ENCODE results near the gene CYRIA. TPM values are rescaled to one million over a fixed set of nuclear protein-coding genes. Genes with fewer than 3 reads are reported as not detected.

Gene CYRIA
- total RNA-seq, 2 donors from 2014 or later, result 0.06 to 0.64 TPM

DNA sequence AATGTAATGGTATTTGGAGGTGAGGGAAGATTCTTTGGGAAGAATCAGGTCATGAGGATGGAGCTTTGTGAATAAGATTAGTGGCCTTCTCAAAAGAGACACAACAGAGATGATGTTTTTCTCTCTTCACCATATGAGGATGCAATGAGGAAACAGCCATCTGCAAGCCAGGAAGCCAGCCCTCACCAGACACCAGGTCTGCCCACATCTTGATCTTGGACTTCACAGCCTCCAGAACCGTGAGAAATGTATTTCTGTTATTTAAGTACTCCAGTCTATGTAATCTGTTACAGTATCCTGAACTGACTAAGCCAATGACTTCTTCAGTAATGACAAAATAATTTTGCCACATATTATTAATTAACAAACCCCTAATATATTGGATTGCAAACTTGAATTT, 28.3 kb downstream of the CYRIA start:
- no peak overlapping the region for H3K27ac Mint-ChIP-seq
- no peak for ATAC-seq (replicated peaks)
- no peak overlapping the region for H3K4me3 Mint-ChIP-seq
- H3K9me3 Mint-ChIP-seq, result no peaks in the 10 kb centered on the region
- H3K36me3 Mint-ChIP-seq (ENCODE audit: low read depth), result no peaks in the 10 kb centered on the region
- no peaks in the 10 kb centered on the region for H3K4me1 Mint-ChIP-seq
- peaks cover 18% of the 10 kb centered on the region for H3K27me3 Mint-ChIP-seq

DNA sequence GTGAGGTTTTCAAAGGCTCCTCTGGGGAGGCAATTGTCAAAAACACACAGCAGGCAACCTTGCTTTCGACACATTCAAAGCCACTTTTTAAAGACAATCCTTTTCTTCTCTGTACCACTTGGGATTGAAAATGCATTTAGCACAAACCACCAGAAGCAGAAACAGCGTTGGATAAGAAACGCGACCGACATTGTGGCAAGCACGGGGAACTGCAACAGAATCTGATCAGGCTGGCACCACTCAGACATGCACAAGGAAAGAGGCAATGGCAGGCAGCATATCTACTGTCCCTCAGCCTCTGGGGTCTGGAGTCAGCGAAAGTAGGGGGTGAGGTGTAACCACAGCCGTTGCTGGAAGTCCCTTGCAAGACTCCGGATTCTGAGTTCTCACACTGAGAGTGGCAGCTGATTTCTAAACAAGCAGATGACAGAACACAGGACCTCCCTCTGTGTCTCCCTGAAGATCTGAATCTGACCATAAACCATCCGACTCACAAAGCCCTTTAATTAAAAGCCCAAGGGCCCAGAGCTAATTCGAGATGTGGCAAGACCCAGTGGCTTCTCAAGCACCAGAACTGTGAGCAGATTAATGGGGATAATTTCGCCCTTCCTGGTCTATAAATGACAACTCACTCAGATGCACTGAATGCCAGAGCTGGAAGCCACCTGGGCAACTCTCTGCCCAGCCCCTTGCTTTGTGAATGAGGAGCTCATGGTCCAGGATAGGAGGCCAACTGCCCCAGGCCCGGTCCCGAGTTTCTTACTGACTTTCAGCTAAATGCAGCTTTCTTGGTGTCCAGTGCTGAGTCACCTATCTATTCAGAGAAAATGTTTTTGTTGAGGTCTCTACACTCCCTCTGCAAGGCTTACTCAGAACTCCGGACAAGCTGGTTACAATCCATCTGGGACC, 29.6 kb downstream of the CYRIA start:
- H3K36me3 Mint-ChIP-seq (ENCODE audit: low read depth), result no peaks in the 10 kb centered on the region
- H3K27me3 Mint-ChIP-seq, result peaks cover 18% of the 10 kb centered on the region
- H3K9me3 Mint-ChIP-seq, result no peaks in the 10 kb centered on the region
- no peak for ATAC-seq (replicated peaks)
- H3K4me1 Mint-ChIP-seq, result no peaks in the 10 kb centered on the region
- H3K4me3 Mint-ChIP-seq, result no peak overlapping the region
- H3K27ac Mint-ChIP-seq, result no peak overlapping the region

DNA sequence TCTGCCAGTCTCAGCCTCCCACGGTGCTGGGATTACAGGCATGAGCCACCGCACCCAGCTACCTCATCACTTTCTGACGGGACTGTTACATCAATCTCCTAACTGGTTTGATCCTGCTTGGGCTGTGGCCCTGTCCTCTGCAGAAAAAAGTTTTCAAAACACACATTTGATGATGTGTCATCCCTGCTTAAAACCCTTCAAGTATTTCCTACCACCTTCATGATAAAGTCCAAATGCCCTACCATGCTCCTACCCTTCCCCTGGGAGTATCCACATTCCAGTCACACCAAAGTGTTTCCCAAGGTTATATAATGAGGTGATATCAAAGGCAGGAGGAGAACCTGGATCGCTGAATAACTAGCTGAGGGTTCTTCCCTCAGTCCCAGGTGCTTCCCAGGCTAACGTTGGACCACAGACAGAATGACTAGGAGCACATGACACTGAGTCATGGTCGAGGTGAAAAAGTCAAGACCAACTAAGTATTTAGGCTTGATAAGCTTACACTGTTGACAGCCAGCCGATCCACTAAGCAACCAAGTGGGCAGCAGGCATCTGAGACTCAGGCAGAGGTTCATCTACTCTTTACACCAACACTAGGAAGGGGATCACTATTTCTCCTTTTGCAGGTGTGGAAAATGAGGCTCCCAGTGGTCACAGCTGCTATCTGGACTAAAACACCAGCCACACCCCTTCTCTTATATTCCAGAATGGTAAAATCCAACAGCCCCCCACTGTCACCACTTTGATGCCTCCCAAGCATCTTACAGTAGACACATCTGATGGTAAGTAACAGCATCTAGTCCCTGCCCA, 31.8 kb downstream of the CYRIA start:
- no peak for ATAC-seq (replicated peaks)
- Mint-ChIP-seq H3K27ac (no peak overlapping the region), H3K9me3 (no peaks in the 10 kb centered on the region), H3K4me1 (no peaks in the 10 kb centered on the region), H3K4me3 (no peak overlapping the region), H3K36me3 (ENCODE audit: low read depth) (no peaks in the 10 kb centered on the region), H3K27me3 (peaks cover 19% of the 10 kb centered on the region)

DNA sequence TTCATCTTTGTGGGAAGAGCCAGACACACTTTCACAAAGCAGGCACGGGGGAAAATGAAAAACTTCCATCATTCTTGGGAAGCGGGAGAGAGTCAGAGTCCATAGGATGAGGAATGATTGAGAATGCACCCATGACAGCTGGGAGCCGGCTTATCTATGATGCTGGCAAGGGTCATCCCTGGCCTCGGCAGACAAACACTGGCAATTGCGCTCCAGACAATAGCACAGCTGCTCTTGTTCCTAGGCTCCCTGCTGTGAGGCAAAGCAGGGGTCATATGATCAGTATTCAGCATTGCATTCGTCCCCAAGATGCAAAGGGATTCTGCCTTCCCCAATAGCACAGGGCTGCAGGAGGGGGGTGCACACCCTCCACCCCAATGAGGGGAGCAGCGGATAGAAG, 33.0 kb downstream of the CYRIA start:
- no peaks in the 10 kb centered on the region for H3K36me3 Mint-ChIP-seq (ENCODE audit: low read depth)
- H3K9me3 Mint-ChIP-seq, result no peaks in the 10 kb centered on the region
- ATAC-seq (replicated peaks), result no peak
- no peak overlapping the region for H3K27ac Mint-ChIP-seq
- peaks cover 19% of the 10 kb centered on the region for H3K27me3 Mint-ChIP-seq
- no peaks in the 10 kb centered on the region for H3K4me1 Mint-ChIP-seq
- H3K4me3 Mint-ChIP-seq, result no peak overlapping the region

DNA sequence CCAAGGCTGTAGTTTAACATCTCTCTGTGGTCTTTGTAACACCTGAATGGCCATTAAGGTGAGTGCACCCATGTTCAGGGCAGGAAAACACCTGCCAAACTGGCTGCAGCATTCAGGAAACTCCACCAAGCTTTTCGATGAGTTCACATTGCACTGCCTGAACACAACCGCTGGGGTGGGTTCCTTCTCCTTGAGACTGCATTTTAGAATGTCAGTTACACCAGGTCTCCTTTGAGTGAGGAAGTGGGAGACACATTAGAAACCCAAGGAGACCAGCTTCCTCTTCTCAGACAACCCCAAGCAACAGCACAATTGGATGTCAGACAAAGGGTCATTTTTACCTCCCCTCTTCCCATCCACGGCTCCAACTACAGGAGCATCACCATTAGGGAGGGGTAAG, 35.2 kb downstream of the CYRIA start:
- Mint-ChIP-seq H3K4me3 (no peak overlapping the region), H3K36me3 (ENCODE audit: low read depth) (no peaks in the 10 kb centered on the region), H3K4me1 (no peaks in the 10 kb centered on the region), H3K9me3 (no peaks in the 10 kb centered on the region), H3K27ac (no peak overlapping the region), H3K27me3 (peaks cover 18% of the 10 kb centered on the region)
- no peak for ATAC-seq (replicated peaks)

DNA sequence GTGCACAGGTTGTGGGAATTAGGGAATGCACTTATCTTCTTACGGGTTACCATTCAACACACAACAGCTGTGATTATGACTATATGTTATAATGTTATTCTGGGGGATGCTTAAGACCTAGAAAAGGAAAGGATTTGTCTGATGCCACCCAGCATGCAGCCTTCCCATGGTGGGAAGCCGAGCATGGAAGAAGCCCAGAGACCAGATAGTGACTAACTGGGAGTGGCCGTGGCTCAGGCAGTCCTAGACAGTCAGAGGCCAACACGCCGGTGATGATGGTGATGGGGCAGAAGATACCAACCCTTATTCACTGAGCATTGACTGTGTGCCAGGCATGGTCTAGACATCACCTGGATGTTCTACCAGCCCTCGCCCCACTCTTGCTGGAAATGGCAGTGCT, 35.9 kb downstream of the CYRIA start:
- H3K27me3 Mint-ChIP-seq, result peaks cover 11% of the 10 kb centered on the region
- no peaks in the 10 kb centered on the region for H3K4me1 Mint-ChIP-seq
- H3K36me3 Mint-ChIP-seq (ENCODE audit: low read depth), result no peaks in the 10 kb centered on the region
- no peak for ATAC-seq (replicated peaks)
- no peak overlapping the region for H3K4me3 Mint-ChIP-seq
- no peak overlapping the region for H3K27ac Mint-ChIP-seq
- no peaks in the 10 kb centered on the region for H3K9me3 Mint-ChIP-seq

DNA sequence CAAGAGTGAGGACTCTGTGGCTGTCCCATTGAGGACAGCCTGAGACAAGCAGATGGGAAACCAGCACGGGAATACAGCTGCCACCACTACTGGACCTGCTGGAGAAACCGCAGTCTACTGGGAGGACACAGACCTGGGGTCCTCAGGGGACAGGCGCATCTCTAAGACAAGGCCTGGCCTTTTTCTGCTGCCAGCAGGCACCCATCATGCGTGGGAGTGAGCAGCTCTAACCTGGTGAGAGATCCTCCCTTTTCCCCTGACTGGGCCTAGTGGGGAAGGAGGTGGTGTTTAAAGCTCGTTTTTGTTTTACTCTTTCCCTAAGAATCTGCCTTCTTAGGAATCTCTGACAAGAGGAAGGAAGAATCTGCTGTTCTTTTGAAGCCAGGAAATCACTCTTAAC, 36.6 kb downstream of the CYRIA start:
- no peaks in the 10 kb centered on the region for H3K9me3 Mint-ChIP-seq
- H3K27me3 Mint-ChIP-seq, result peaks cover 10% of the 10 kb centered on the region
- no peaks in the 10 kb centered on the region for H3K4me1 Mint-ChIP-seq
- no peaks in the 10 kb centered on the region for H3K36me3 Mint-ChIP-seq (ENCODE audit: low read depth)
- no peak for ATAC-seq (replicated peaks)
- H3K4me3 Mint-ChIP-seq, result no peak overlapping the region
- H3K27ac Mint-ChIP-seq, result no peak overlapping the region

DNA sequence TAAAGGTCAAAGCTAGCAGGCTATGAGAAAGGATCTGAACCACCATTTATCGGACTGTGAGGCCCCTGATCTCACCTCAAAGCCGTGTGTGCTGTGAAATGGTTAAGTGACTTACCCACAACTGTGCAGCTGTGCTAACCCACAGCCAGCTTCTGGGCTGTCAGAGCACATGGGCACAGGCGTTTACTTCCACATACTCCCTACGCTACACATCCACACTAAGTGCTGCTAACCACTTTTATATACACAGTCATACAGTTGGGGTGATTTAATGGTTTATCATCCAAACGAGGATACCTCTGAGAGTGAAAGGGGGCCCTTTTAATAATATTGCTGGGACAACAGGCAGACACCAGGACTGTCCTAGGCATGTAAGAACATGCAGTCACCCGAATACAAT, 37.3 kb downstream of the CYRIA start:
- H3K4me1 Mint-ChIP-seq, result no peaks in the 10 kb centered on the region
- no peak for ATAC-seq (replicated peaks)
- H3K4me3 Mint-ChIP-seq, result no peak overlapping the region
- no peaks in the 10 kb centered on the region for H3K9me3 Mint-ChIP-seq
- H3K36me3 Mint-ChIP-seq (ENCODE audit: low read depth), result no peaks in the 10 kb centered on the region
- H3K27ac Mint-ChIP-seq, result no peak overlapping the region
- H3K27me3 Mint-ChIP-seq, result peaks cover 6% of the 10 kb centered on the region

DNA sequence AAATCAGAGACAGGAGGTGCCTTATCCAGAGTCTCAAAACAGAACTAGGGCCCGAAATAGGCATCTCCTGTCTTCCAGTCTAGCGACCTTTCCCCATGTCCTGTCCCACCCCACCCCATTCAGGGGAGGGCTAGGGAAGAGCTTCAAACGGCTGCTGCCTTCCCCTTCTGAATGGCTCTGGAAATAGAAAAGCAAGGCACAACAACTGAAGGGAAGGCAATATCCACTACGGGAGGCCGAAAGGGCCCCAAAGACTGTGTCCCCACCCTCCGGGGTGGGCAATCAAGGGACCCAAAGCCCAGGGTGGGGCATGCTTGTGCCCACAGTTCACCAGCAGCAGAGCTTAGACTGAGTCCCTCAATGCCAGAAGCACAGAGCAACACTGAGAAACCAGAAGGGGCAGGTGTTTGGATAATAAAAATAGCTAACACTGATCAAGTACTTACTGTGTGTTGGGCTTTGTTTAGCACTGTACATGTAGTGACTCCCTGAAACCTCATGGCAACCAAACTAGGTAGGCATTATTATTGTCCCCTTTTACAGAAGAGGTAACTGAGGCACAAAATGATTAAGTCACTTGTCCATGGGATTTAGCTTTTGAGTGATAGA, 38.5 kb downstream of the CYRIA start:
- Mint-ChIP-seq H3K9me3 (no peaks in the 10 kb centered on the region), H3K4me1 (peaks cover 5% of the 10 kb centered on the region), H3K27ac (no peak overlapping the region), H3K27me3 (peaks cover 3% of the 10 kb centered on the region), H3K36me3 (ENCODE audit: low read depth) (no peaks in the 10 kb centered on the region), H3K4me3 (no peak overlapping the region)
- ATAC-seq (replicated peaks), result no peak

DNA sequence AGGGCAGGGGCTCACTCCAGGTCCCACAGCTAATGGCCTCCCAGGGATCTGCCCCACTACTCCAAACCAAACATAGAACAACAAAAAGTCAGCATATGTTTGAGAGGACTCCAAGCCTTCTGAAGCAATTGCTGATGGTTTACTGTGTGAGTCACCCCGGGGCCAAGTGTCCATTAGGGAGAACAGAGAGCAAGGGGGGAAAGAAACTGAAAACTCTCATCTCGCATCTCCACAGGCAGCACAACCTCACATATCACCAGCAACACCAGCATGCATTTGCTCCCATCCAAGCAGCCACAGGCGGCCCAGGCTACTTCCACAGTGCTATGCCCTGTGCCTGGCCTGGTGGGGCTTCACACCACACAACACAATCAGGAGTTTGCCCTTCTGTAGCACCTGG, 39.1 kb downstream of the CYRIA start:
- Mint-ChIP-seq H3K27ac (no peak overlapping the region), H3K4me1 (peaks cover 5% of the 10 kb centered on the region), H3K4me3 (no peak overlapping the region), H3K27me3 (peaks cover 3% of the 10 kb centered on the region), H3K36me3 (ENCODE audit: low read depth) (no peaks in the 10 kb centered on the region), H3K9me3 (no peaks in the 10 kb centered on the region)
- ATAC-seq (replicated peaks), result no peak

DNA sequence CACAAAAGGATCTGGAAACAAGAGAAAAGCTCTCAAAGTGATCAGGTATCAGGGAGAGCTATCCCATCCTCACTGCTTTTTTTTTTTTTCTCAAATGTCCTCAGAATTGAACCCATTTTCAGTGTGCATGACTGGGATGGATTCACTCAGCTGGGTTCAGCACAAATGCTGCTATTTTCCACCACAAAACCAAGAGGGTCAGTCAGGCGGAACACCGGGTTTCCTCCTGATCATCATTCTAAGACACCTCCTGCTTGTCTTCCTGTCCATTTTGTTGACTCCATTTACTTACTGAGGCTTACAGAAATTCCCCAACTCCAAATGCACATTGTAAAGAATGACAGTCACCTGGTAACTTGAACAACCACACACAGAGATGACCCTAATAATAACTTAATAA, 39.9 kb downstream of the CYRIA start:
- H3K9me3 Mint-ChIP-seq, result no peaks in the 10 kb centered on the region
- no peaks in the 10 kb centered on the region for H3K36me3 Mint-ChIP-seq (ENCODE audit: low read depth)
- no peak overlapping the region for H3K27ac Mint-ChIP-seq
- no peak for ATAC-seq (replicated peaks)
- H3K27me3 Mint-ChIP-seq, result peaks cover 2% of the 10 kb centered on the region
- no peak overlapping the region for H3K4me3 Mint-ChIP-seq
- peaks cover 5% of the 10 kb centered on the region for H3K4me1 Mint-ChIP-seq

DNA sequence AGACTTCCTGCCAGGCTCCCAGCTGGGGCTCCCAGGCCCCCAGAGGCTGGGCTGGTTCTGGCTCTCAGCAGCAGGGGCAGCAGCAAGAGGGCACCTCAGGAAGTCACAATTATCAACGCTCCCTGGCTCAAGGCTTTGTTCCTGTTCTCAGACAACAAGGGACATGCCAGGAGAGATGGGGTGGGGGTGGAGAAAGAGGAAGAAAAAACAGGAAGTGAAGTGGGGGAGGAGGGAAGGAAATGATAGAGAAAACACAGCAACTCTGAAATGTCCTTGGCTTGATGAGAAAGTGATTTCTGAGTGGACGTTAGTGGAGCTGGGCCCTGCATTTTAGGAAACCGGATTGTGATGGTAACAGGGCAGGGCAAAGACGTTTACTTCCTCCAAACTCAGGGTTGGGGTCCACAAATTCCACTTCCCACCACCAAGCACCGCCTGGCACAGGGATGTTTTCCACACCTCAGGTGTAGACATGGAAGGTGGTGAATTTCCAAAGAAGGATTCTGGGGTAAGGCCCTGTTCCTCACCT, 40.4 kb downstream of the CYRIA start:
- Mint-ChIP-seq H3K4me1 (peaks cover 5% of the 10 kb centered on the region), H3K9me3 (no peaks in the 10 kb centered on the region), H3K27me3 (peaks cover 4% of the 10 kb centered on the region), H3K4me3 (no peak overlapping the region), H3K36me3 (ENCODE audit: low read depth) (no peaks in the 10 kb centered on the region), H3K27ac (no peak overlapping the region)
- no peak for ATAC-seq (replicated peaks)

DNA sequence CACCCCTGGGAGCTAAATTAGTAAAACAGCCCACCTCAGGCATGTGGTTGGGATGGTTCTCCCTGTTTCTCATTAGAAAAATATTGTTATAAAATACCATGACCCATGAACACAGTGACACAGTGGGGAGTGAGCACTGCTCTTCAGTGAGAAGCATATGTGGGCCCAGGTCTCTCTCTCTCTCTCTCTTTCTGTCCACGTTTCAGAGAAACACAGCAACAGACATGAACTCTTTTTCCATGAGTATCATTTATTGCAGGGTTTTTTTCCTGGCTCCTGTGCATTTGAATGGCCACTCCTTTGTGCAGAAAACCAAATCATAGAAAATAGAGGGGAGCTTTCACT, 41.2 kb downstream of the CYRIA start:
- Mint-ChIP-seq H3K4me1 (peaks cover 5% of the 10 kb centered on the region), H3K27ac (no peak overlapping the region), H3K4me3 (no peak overlapping the region), H3K27me3 (peaks cover 4% of the 10 kb centered on the region), H3K36me3 (ENCODE audit: low read depth) (no peaks in the 10 kb centered on the region), H3K9me3 (no peaks in the 10 kb centered on the region)
- ATAC-seq (replicated peaks), result no peak

DNA sequence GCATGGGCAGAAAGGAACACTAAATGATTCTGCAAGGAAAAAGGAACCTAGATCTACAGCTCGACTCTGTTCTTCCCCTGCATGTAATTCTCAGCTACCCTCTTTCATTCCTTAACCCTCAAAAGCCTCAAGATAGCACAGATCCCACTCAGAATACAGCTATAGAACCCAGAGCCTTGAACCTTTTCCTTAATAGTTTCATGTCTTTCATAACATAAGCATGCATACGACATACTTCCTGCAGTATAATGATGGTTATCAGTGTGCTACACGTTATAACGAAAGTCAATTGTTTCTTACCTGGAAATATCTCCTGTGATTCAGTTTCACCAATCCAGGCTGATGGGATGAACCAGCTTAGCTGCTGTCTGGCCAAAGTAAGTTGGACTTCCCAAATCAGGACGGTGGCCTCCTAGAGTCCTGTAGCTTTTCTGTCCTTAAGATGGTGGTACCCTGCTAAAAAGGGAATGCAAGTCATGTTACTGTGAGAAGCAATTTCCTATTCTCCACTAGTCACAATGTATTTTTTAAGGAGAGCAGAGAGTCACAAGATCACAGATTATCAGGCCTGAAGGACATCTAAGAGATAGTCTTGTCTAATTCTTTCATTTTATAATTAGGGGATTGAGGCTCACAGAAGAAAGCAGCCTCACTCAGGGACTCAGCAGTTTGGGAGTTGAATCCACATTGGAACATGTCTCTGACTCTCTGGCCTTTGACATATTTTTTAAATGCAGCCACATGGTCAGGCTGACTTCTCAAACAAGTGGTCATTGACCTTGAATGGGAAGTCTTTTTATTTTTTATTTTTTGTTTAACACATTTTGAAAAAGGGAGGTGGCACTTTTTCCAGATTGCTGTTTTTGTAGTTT, 41.8 kb downstream of the CYRIA start:
- no peak overlapping the region for H3K4me3 Mint-ChIP-seq
- peaks cover 4% of the 10 kb centered on the region for H3K27me3 Mint-ChIP-seq
- no peaks in the 10 kb centered on the region for H3K9me3 Mint-ChIP-seq
- no peaks in the 10 kb centered on the region for H3K36me3 Mint-ChIP-seq (ENCODE audit: low read depth)
- peak; percentile 59 for ATAC-seq (replicated peaks)
- no peak overlapping the region for H3K27ac Mint-ChIP-seq
- peaks cover 5% of the 10 kb centered on the region for H3K4me1 Mint-ChIP-seq
